DMS79 (cell line): ENCODE data around the gene SLC20A1.

Experiments used
- DNase-seq: peaks from one replicate; lab custom pipeline; 2025; lab: John Stamatoyannopoulos, UW

The SLC20A1 gene

DNA sequence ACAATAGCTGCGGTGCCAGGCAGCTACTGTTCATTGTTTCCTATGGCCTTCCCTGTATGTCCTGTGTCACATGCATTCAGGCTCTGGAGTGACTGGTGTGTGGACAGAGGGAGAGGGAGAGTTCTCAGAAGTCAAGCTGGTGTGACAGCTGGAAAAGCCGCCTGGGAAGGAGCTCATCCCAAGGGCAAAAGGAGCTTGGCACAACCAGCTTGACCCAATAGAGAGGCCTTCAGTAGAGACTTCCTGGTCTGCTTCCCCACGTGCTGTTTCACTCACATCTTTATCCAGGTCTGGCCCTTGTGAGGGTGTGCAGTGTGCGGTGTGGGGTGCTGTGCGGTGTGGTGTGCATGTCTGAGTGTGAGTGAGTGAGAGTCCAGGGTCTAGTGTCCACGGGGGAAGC lies 64.0 kb downstream of the SLC20A1 start:
- DNase-seq: no peak

DNA sequence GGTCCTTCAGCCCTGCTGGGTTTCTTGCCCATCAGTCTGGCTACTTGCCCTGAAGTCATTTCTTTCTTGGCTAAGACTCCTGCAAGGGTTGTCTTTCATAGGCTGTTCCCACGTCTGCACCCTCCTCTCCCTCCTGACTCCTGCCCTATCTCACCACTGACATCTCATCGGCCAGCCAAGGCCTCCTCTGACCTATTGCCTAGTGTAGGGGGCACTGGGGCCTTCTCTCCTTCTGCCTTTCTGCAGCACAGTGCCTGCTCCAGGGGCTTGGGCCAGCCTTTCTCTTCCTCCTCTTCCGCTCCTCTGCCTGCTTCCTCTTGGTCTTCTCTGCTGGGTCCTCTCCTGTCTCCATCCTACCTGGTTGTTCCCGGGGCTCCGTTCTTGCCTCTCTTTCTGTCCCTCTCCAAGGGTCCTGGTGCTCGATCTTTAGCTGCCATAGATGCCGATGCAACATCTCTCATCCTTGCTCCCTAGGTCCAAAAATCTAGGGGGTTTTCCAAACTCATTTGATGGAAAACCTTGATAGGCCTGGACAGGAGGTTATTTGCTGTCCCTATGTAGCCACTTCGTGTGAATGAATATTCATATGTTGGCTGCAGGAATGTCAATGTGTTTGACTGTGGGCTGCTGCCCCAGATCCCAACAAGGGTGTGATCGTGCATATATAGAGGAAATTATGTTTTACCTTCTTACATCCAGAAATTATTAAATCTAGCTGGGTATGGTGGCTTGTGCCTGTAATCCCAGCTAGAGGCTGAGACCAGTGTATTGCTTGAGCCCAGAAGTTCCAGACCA lies 65.4 kb downstream of the SLC20A1 start:
- DNase-seq: no peak

DNA sequence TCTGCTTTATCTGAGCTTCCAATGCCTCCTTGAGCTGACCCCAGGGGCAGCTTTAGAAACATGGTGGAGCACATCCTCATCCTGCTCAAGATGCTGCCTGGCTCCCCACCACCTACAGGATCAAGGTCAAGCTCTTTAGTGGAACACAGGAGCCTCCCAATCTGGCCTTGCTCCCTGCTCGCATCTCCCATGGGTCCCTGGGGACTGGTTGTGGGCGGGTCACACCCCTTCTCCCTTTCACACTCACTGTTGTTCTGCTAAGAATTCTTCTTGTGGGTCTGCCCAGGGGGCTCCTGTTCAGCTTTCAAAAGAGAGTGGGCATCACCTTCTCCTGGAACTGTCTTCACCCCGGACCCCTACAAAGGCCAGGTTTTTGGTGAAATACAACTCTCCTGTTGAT lies 66.7 kb downstream of the SLC20A1 start:
- DNase-seq: no peak

DNA sequence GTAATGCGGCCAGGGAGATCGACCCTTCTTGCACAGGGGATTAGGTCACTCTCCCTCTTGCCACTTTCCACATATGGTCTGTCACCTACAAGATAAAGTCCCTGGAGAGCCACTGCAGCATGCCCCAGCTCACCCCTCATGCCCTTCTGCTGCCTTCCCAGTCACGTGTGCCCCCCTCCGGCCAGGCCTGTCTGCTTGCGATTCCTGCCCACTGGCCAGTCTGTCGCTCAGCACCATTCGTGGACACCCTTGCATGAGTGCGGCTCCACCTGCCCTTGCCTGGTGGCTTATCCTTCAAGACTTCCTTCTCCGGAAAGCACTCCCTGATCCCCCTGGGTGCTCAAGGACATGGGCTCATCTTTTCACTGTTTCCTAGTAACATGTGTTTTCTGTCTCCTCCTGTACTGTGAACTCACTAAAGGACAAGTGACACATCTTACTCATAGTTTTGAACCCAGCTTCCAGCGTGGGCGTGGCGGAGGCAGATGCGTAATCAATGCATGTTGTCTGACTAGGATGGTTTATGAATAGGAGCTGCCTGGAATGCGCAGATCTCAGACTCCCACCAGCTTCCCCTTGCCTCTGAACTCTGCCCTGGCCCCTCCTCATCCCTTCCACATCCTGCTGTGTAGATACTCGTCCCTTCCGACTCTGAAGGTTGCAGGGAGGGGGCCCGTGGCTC lies 67.3 kb downstream of the SLC20A1 start:
- no peak for DNase-seq
